Suppressor macrophage treated with lipopolysaccharide for 4 hours (primary cell): ENCODE results near the gene ARMC5.
"Not testable (repeated sequence)": the region's sequence is repeated elsewhere in the genome, so short reads cannot be mapped to it uniquely, and the experiment has no call there.

ENCODE experiments used
- DNase-seq: peaks from one replicate; pipeline ENCODE4 v3.0.0-alpha.2; 2020

ARMC5 gene

GRCh38 chr16:31479751-31480150, 20.4 kb downstream of the ARMC5 start:
- no peak for DNase-seq

- no peak for DNase-seq
Observed at GRCh38 chr16:31480851-31481536, 21.7 kb downstream of the ARMC5 start.

GRCh38 chr16:31483081-31483480, 23.8 kb downstream of the ARMC5 start, which contains the start of gene SLC5A2:
Gene SLC5A2 (plus strand): TSS chr16:31483123. CDS start chr16:31483137, 14 bp downstream.
- DNase-seq, result no peak

- DNase-seq, result not testable (repeated sequence)
Observed at GRCh38 chr16:31484048-31484447, 24.7 kb downstream of the ARMC5 start.

- no peak for DNase-seq
Observed at GRCh38 chr16:31484491-31485171, 25.3 kb downstream of the ARMC5 start.

- DNase-seq, result no peak
Observed at GRCh38 chr16:31485571-31485970, 26.3 kb downstream of the ARMC5 start.

GRCh38 chr16:31486045-31486444, 26.7 kb downstream of the ARMC5 start:
- DNase-seq, result no peak

GRCh38 chr16:31487071-31487719, 27.9 kb downstream of the ARMC5 start:
- DNase-seq, result no peak

- no peak for DNase-seq
Observed at GRCh38 chr16:31487720-31488467, 28.6 kb downstream of the ARMC5 start.

- no peak for DNase-seq
Observed at GRCh38 chr16:31488468-31489297, 29.4 kb downstream of the ARMC5 start.

GRCh38 chr16:31489298-31489564, 29.9 kb downstream of the ARMC5 start:
- DNase-seq, result no peak

GRCh38 chr16:31489616-31490584, 30.6 kb downstream of the ARMC5 start:
- DNase-seq, result no peak

GRCh38 chr16:31491778-31492418, 32.6 kb downstream of the ARMC5 start:
- DNase-seq, result no peak

- no peak for DNase-seq
Observed at GRCh38 chr16:31493506-31494125, 34.3 kb downstream of the ARMC5 start.

GRCh38 chr16:31496670-31497069, 37.4 kb downstream of the ARMC5 start:
- no peak for DNase-seq

GRCh38 chr16:31498493-31498892, 39.2 kb downstream of the ARMC5 start:
- DNase-seq, result no peak

- no peak for DNase-seq
Observed at GRCh38 chr16:31499928-31500327, 40.6 kb downstream of the ARMC5 start.

GRCh38 chr16:31501226-31501965, 42.1 kb downstream of the ARMC5 start:
- DNase-seq, result no peak

- no peak for DNase-seq
Observed at GRCh38 chr16:31501966-31502348, 42.7 kb downstream of the ARMC5 start.

GRCh38 chr16:31502981-31503380, 43.7 kb downstream of the ARMC5 start:
- no peak for DNase-seq
